H1 (cell line): ENCODE results near the gene NTRK2. TPM values are rescaled to one million over a fixed set of nuclear protein-coding genes. Genes with fewer than 3 reads are reported as not detected.

ENCODE experiments used
- CTCF ChIA-PET: fragments of 300-600 bp; sonication (Branson Sonifier 250); formaldehyde crosslinking; loops from one replicate; lab custom pipeline; 2021; ENCODE audit not compliant: partially characterized antibody; lab: Charles Lee
- POLR2A ChIA-PET: fragments of 300-600 bp; sonication (Branson Sonifier 250); formaldehyde crosslinking; loops from one replicate; lab custom pipeline; 2021; ENCODE audit warnings: inconsistent platforms; ENCODE audit not compliant: partially characterized antibody; lab: Charles Lee
- DNase-seq, 2 experiments: peaks; one replicate each; pipeline versions ENCODE4 v3.0.0 to v3.0.0-alpha.2; 2010 to 2022; ENCODE audit warnings: low spot score in 2 of 2, low read depth in 1 of 2, mixed read lengths in 1 of 2
- FAIRE-seq: peaks from 2 replicates; lab custom pipeline; 2011; peaks lifted over from hg19 to GRCh38; lab: Jason Lieb, UNC
- H2AFZ ChIP-seq: 2 replicates; pipeline ENCODE4 v1.8.1; 2012; ENCODE audit warnings: low read length, inconsistent platforms
- H2AK5ac ChIP-seq: 2 replicates; pipeline ENCODE4 v1.6.1; 2013; ENCODE audit warnings: low read depth, low read length
- H2BK120ac ChIP-seq: replicated peaks from 2 replicates; pipeline ENCODE3; 2013; ENCODE audit warnings: low read depth, low read length, inconsistent platforms
- H2BK12ac ChIP-seq: 2 replicates; pipeline ENCODE4 v1.6.1; 2013; ENCODE audit warnings: low read depth, low read length
- H2BK15ac ChIP-seq: 2 replicates; pipeline ENCODE4 v1.6.1; 2013; ENCODE audit warnings: low read length
- H2BK20ac ChIP-seq: 2 replicates; pipeline ENCODE4 v1.6.1; 2013; ENCODE audit warnings: low read length
- H2BK5ac ChIP-seq: 2 replicates; pipeline ENCODE4 v1.6.1; 2013; ENCODE audit warnings: low read depth, low read length
- H3K14ac ChIP-seq: 2 replicates; pipeline ENCODE4 v1.6.1; 2013; ENCODE audit warnings: inconsistent platforms; ENCODE audit not compliant: insufficient read length
- H3K18ac ChIP-seq: 2 replicates; pipeline ENCODE4 v1.6.1; 2013; ENCODE audit warnings: low read length; ENCODE audit errors: extremely low read depth
- H3K23ac ChIP-seq: 2 replicates; pipeline ENCODE4 v1.6.1; 2013; ENCODE audit warnings: inconsistent platforms; ENCODE audit not compliant: insufficient read length
- H3K23me2 ChIP-seq: 2 replicates; pipeline ENCODE4 v1.6.1; 2013; ENCODE audit warnings: low read depth, low read length
- H3K27ac ChIP-seq: 2 replicates; pipeline ENCODE4 v1.6.1; 2011; ENCODE audit warnings: low read depth, low read length, inconsistent platforms
- H3K27me3 ChIP-seq, 4 experiments: replicated peaks in 1 of 4; 1 replicate in 1 of 4; 2 replicates in 3 of 4; pipeline versions ENCODE4 v1.6.1 to v1.8.1; 2011 to 2013; ENCODE audit warnings: low read length in 3 of 4, mild to moderate bottlenecking in 3 of 4, inconsistent platforms in 2 of 4, mixed read lengths in 2 of 4, moderate library complexity in 1 of 4; ENCODE audit not compliant: control insufficient read depth in 3 of 4, insufficient read depth in 3 of 4; ENCODE audit errors: extremely low read depth in 1 of 4
- H3K36me3 ChIP-seq, 4 experiments: 2 replicates each; pipeline versions ENCODE4 v1.6.1 to v1.8.1; 2011 to 2013; ENCODE audit warnings: mild to moderate bottlenecking in 4 of 4, low read length in 3 of 4, moderate library complexity in 2 of 4, control low read depth in 1 of 4, inconsistent platforms in 1 of 4; ENCODE audit not compliant: insufficient read depth in 4 of 4, control insufficient read depth in 2 of 4
- H3K4ac ChIP-seq: replicated peaks from 2 replicates; pipeline ENCODE3; 2013; ENCODE audit warnings: low read length, low read depth, mixed read lengths, inconsistent platforms; ENCODE audit not compliant: insufficient read length
- H3K4me1 ChIP-seq, 4 experiments: replicated peaks in 1 of 4; 1 replicate in 1 of 4; 2 replicates in 3 of 4; pipeline versions ENCODE4 v1.6.1 to v1.8.1; 2011 to 2013; ENCODE audit warnings: low read length in 3 of 4, inconsistent platforms in 2 of 4, mixed read lengths in 1 of 4; ENCODE audit not compliant: insufficient read depth in 4 of 4, control insufficient read depth in 3 of 4
- H3K4me2 ChIP-seq, 2 experiments: 2 replicates each; pipeline versions ENCODE4 v1.6.1 to v1.8.1; 2011 to 2013; ENCODE audit warnings: low read depth in 2 of 2, low read length in 2 of 2, control low read depth in 1 of 2, inconsistent platforms in 1 of 2, mild to moderate bottlenecking in 1 of 2; ENCODE audit not compliant: insufficient read depth in 1 of 2
- H3K4me3 ChIP-seq, 4 experiments: fragments of 200-600, 300-600 bp in 1 of 4; sonication (generic), shearing (Covaris generic), sonication (Bioruptor Twin) in 1 of 4; 2 replicates each; pipeline versions ENCODE4 v1.5.1 to v1.8.1; 2011 to 2016; ENCODE audit warnings: low read length in 4 of 4, low read depth in 3 of 4, control low read depth in 2 of 4, inconsistent platforms in 2 of 4, mild to moderate bottlenecking in 2 of 4, mixed read lengths in 1 of 4, moderate library complexity in 1 of 4; ENCODE audit not compliant: insufficient read depth in 2 of 4; ENCODE audit errors: extremely low read depth in 1 of 4
- H3K56ac ChIP-seq: replicated peaks from 2 replicates; pipeline ENCODE3; 2013; ENCODE audit warnings: low read depth, mild to moderate bottlenecking, mixed read lengths, low read length, inconsistent platforms; ENCODE audit not compliant: insufficient read length
- H3K79me1 ChIP-seq: 2 replicates; pipeline ENCODE4 v1.6.1; 2013; ENCODE audit warnings: low read depth, low read length, control low read depth
- H3K79me2 ChIP-seq, 2 experiments: 2 replicates each; pipeline versions ENCODE4 v1.6.1 to v1.8.1; 2012 to 2013; ENCODE audit warnings: low read length in 2 of 2, mild to moderate bottlenecking in 2 of 2, inconsistent platforms in 1 of 2; ENCODE audit not compliant: insufficient read depth in 2 of 2, control insufficient read depth in 1 of 2
- H3K9ac ChIP-seq, 4 experiments: replicated peaks in 1 of 4; 1 replicate in 1 of 4; 2 replicates in 3 of 4; pipeline versions ENCODE4 v1.6.1 to v1.8.1; 2011 to 2013; ENCODE audit warnings: low read depth in 3 of 4, low read length in 3 of 4, control low read depth in 2 of 4, mild to moderate bottlenecking in 2 of 4, moderate library complexity in 2 of 4, inconsistent platforms in 1 of 4; ENCODE audit errors: extremely low read depth in 1 of 4
- H3K9me3 ChIP-seq, 2 experiments: 2 replicates each; pipeline versions ENCODE4 v1.6.1 to v1.8.1; 2012 to 2013; ENCODE audit warnings: mild to moderate bottlenecking in 2 of 2, moderate library complexity in 2 of 2, control low read depth in 1 of 2, inconsistent platforms in 1 of 2, low read depth in 1 of 2, low read length in 1 of 2, mixed read lengths in 1 of 2; ENCODE audit not compliant: insufficient read depth in 2 of 2
- H4K20me1 ChIP-seq, 2 experiments: replicated peaks in 1 of 2; 2 replicates each; pipeline versions ENCODE3 to v1.8.1; 2011 to 2013; ENCODE audit warnings: inconsistent platforms in 2 of 2, low read length in 2 of 2, mild to moderate bottlenecking in 1 of 2; ENCODE audit not compliant: insufficient read depth in 2 of 2, control insufficient read depth in 1 of 2
- H4K5ac ChIP-seq: 2 replicates; pipeline ENCODE4 v1.6.1; 2013; ENCODE audit warnings: low read length, low read depth, mixed read lengths, inconsistent platforms; ENCODE audit not compliant: insufficient read length
- H4K8ac ChIP-seq: 2 replicates; pipeline ENCODE4 v1.8.0; 2013; ENCODE audit warnings: mild to moderate bottlenecking, moderate library complexity, low read length, inconsistent platforms; ENCODE audit not compliant: insufficient read depth; ENCODE audit errors: extremely low read depth
- H4K91ac ChIP-seq: replicated peaks from 2 replicates; pipeline ENCODE3; 2013; ENCODE audit warnings: low read length, mixed read lengths, inconsistent platforms; ENCODE audit not compliant: insufficient read length
- KDM5A ChIP-seq: fragments of 200-600 bp; IDR thresholded peaks from 2 replicates; pipeline ENCODE4 v1.7.1; 2012; ENCODE audit warnings: mild to moderate bottlenecking, low read length, inconsistent platforms, mixed read lengths
- WGBS, 2 experiments: shearing (Covaris generic) in 1 of 2; methylation state at CpG; one replicate each; pipeline versions ENCODE4 v1.1.6 to v1.1.7; 2013 to 2015; ENCODE audit warnings: low lambda C conversion rate in 2 of 2, mixed read lengths in 2 of 2, inconsistent platforms in 1 of 2, low coverage in 1 of 2, missing lambda C conversion rate in 1 of 2; ENCODE audit not compliant: insufficient replicate concordance in 2 of 2, insufficient coverage in 1 of 2, insufficient read length in 1 of 2; ENCODE audit errors: extremely low coverage in 1 of 2, missing lambda C conversion rate in 1 of 2; 5-methylcytosine and 5-hydroxymethylcytosine counted together
- polyA plus RNA-seq, 7 experiments: library from polyadenylated mRNA; depleted of rRNA in 3 of 7; stranded (reverse) in 5 of 7; unstranded in 2 of 7; fragments of >200 nt in 5 of 7; fragments of 200-250 nt in 2 of 7; gene quantifications; 1 replicate in 5 of 7; 2 replicates in 1 of 7; 4 replicates in 1 of 7; pipeline versions ENCODE4 v1.2.1 to v1.2.3, GENCODE V29; 2011 to 2013; ENCODE audit warnings: missing spikeins in 2 of 7, mixed read lengths in 2 of 7
- total RNA-seq: library from RNA; stranded (reverse); fragmentation: NEBNext Ultra II Directional; extraction: Animal tissue kit (Norgen Biotek cat#: 25700); gene quantifications from 2 replicates; pipeline ENCODE4 v1.2.1, GENCODE V29; 2021

The NTRK2 gene
- total and polyA plus RNA-seq, 2 of the 8 experiments (the other 6 are each of a cell fraction or from before 2014, with no cell fraction given) = 0.03 to 0.04 TPM

DNA sequence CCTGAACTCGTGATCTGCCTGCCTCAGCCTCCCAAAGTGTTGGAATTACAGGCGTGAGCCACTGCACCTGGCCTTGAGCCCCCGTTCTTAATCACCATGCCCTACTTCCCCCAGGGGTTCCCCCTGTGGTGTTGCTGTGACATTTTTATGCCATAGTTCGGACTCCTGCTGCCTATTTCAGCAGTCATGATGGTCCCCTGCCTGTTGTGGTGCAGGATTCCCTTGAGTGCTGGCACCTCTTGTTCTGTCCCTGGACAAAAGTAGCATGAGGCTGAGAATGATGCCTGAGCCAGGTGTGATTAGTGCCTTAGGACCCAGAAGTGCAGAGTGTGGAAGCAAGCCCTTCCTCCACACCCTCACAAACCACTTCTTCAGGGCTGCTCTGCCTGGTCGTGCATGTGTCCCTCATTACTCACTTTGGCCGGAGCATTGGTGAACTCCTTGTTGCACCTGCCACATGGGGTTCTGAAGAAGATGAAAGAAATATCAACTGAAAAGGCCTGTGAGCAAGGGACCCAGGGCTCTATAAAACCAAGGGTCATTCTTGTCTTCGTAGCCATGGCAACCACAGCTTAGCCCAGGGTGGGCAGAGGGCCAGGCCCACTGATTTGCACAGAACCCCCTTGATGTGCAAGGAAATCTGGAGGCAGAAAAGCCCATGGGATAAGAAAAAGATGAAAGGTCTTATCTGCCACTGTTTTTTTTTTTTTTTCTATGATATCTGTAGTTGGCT lies 228.0 kb downstream of the NTRK2 start:
- Histone ChIP-seq H3K23ac (no peak overlapping the region), H4K20me1 (no peaks in the 10 kb centered on the region), H4K91ac (no peak overlapping the region), H3K4me1 (peaks cover 0 to 6% (median 0%) of the 10 kb centered on the region in 4 experiments; a peak in 2 of 7 replicates), H3K27ac (no peak overlapping the region), H3K79me1 (no peaks in the 10 kb centered on the region), H3K36me3 (no peaks in the 10 kb centered on the region), H2BK5ac (no peak overlapping the region), H2BK120ac (no peak overlapping the region), H3K27me3 (no peaks in the 10 kb centered on the region), H3K9ac (no peak overlapping the region), H3K56ac (no peak overlapping the region), H3K9me3 (no peaks in the 10 kb centered on the region), H3K18ac (no peak overlapping the region), H2BK20ac (no peak overlapping the region), H3K4ac (no peak overlapping the region), H4K8ac (no peak overlapping the region), H4K5ac (no peak overlapping the region), H3K14ac (no peak overlapping the region), H2AK5ac (no peak overlapping the region), H3K79me2 (no peaks in the 10 kb centered on the region), H3K23me2 (no peaks in the 10 kb centered on the region), H2BK15ac (no peak overlapping the region), H3K4me3 (no peak overlapping the region), H3K4me2 (no peak overlapping the region), H2AFZ (no peak overlapping the region), H2BK12ac (no peak overlapping the region)
- ChIA-PET CTCF (interaction anchor here (0.6 kb wide), 1 partner anchor 745 kb away, joined by 3 read pairs; no protein-coding TSS in a partner anchor), POLR2A (no interaction called here)
- FAIRE-seq (no peak), DNase-seq (no peak)
- 81% methylated on average over 7 of the region's 7 CpGs; no CpG with 5 or more reads in 1 of the 2 experiments for WGBS, 2 experiments
- no peak for TF ChIP-seq KDM5A
